AG09309 (cell line): Measurements from ENCODE around the gene MYEOV.

Experiments
- DNase-seq: peaks from one replicate; pipeline ENCODE4 v3.0.0-alpha.2; 2010; ENCODE audit warnings: low read depth
- H3K4me3 ChIP-seq: 2 replicates; pipeline ENCODE4 v1.5.1; 2011; ENCODE audit warnings: mild to moderate bottlenecking, low read depth, low read length, moderate library complexity; ENCODE audit not compliant: control insufficient read depth
- CTCF ChIP-seq: IDR thresholded peaks from 2 replicates; pipeline ENCODE4 v1.5.1; 2011; ENCODE audit warnings: mild to moderate bottlenecking, low read depth, low read length, inconsistent platforms; ENCODE audit not compliant: insufficient read depth, control insufficient read depth; ENCODE audit errors: missing control alignments

The MYEOV gene

GRCh38 chr11:69250186-69251056 is 43.5 kb upstream of the MYEOV start:
- no peak for TF ChIP-seq CTCF
- no peak for DNase-seq
- H3K4me3 ChIP-seq, result no peak overlapping the region

GRCh38 chr11:69251057-69251393 is 42.9 kb upstream of the MYEOV start:
- no peak for TF ChIP-seq CTCF
- H3K4me3 ChIP-seq, result no peak overlapping the region
- no peak for DNase-seq

- TF ChIP-seq CTCF, result no peak
- no peak overlapping the region for H3K4me3 ChIP-seq
- no peak for DNase-seq
These were observed 42.1 kb upstream of the MYEOV start for GRCh38 chr11:69251639-69252489.

GRCh38 chr11:69252490-69252837 is 41.5 kb upstream of the MYEOV start:
- DNase-seq, result no peak
- TF ChIP-seq CTCF, result no peak
- H3K4me3 ChIP-seq, result no peak overlapping the region

GRCh38 chr11:69253028-69253427 is 40.9 kb upstream of the MYEOV start:
- no peak overlapping the region for H3K4me3 ChIP-seq
- DNase-seq, result no peak
- TF ChIP-seq CTCF, result no peak

GRCh38 chr11:69257134-69257533 is 36.8 kb upstream of the MYEOV start:
- no peak for TF ChIP-seq CTCF
- no peak overlapping the region for H3K4me3 ChIP-seq
- DNase-seq, result no peak
